HEK293T (cell line): Measurements from ENCODE around the gene KMT2B.

Experiments
- CTCF ChIA-PET: fragments of 350-600 bp; formaldehyde crosslinking; extraction: SDS; loops from one replicate; lab custom pipeline; 2021; ENCODE audit warnings: antibody characterized with exemption, inconsistent platforms; lab: Yijun Ruan, JAX
- POLR2A ChIA-PET: fragments of 350-600 bp; formaldehyde crosslinking; extraction: SDS; loops from one replicate; lab custom pipeline; 2020; ENCODE audit warnings: antibody characterized with exemption, inconsistent platforms; lab: Yijun Ruan, JAX
- DNase-seq: peaks from one replicate; pipeline ENCODE4 v3.0.0; 2012; ENCODE audit warnings: mixed read lengths; ENCODE audit errors: extremely low spot score
- ARNT ChIP-seq: fragments of 450-650 bp; IDR thresholded peaks from 2 replicates; pipeline ENCODE4 v1.6.1; 2017; ENCODE audit warnings: mild to moderate bottlenecking
- BHLHE40 ChIP-seq: fragments of 450-650 bp; IDR thresholded peaks from 2 replicates; pipeline ENCODE4 v1.6.1; 2016; ENCODE audit warnings: mild to moderate bottlenecking, moderate library complexity, borderline replicate concordance
- CTBP1 ChIP-seq: fragments of 450-650 bp; IDR thresholded peaks from 2 replicates; pipeline ENCODE4 v1.6.1; 2016; ENCODE audit warnings: borderline replicate concordance
- ELF4 ChIP-seq: fragments of 450-650 bp; IDR thresholded peaks from 2 replicates; pipeline ENCODE4 v1.6.1; 2017; ENCODE audit warnings: antibody characterized with exemption
- FOXA1 ChIP-seq: fragments of 450-650 bp; IDR thresholded peaks from 2 replicates; pipeline ENCODE4 v1.6.1; 2016; ENCODE audit warnings: mild to moderate bottlenecking
- FOXK2 ChIP-seq: fragments of 450-650 bp; IDR thresholded peaks from 2 replicates; pipeline ENCODE4 v1.6.1; 2016; ENCODE audit warnings: mild to moderate bottlenecking
- FOXM1 ChIP-seq: fragments of 450-650 bp; IDR thresholded peaks from 2 replicates; pipeline ENCODE4 v1.6.1; 2017; ENCODE audit warnings: mild to moderate bottlenecking, borderline replicate concordance
- HDGF ChIP-seq: fragments of 450-650 bp; IDR thresholded peaks from 2 replicates; pipeline ENCODE4 v1.6.1; 2017; ENCODE audit warnings: antibody characterized with exemption, borderline replicate concordance
- L3MBTL2 ChIP-seq: fragments of 450-650 bp; conservative IDR thresholded peaks from 2 replicates; pipeline ENCODE4 v1.6.1; 2016; ENCODE audit warnings: mild to moderate bottlenecking
- LEF1 ChIP-seq: fragments of 450-650 bp; IDR thresholded peaks from 2 replicates; pipeline ENCODE4 v1.6.1; 2017; ENCODE audit warnings: mild to moderate bottlenecking, borderline replicate concordance
- NFRKB ChIP-seq: fragments of 450-650 bp; IDR thresholded peaks from 2 replicates; pipeline ENCODE4 v1.6.1; 2016; ENCODE audit warnings: mild to moderate bottlenecking, moderate library complexity
- PKNOX1 ChIP-seq: fragments of 450-650 bp; IDR thresholded peaks from 2 replicates; pipeline ENCODE4 v1.6.1; 2016
- SP1 ChIP-seq: fragments of 450-650 bp; IDR thresholded peaks from 2 replicates; pipeline ENCODE4 v1.6.1; 2017
- SUZ12 ChIP-seq: fragments of 450-650 bp; IDR thresholded peaks from 2 replicates; pipeline ENCODE4 v1.6.1; 2016; ENCODE audit warnings: mild to moderate bottlenecking
- TARDBP ChIP-seq: fragments of 450-650 bp; IDR thresholded peaks from 2 replicates; pipeline ENCODE4 v1.6.1; 2016
- ZNF384 ChIP-seq: fragments of 450-650 bp; IDR thresholded peaks from 2 replicates; pipeline ENCODE4 v1.6.1; 2016

KMT2B gene

GRCh38 chr19:35715355-35715809 is 2.4 kb upstream of the KMT2B start:
- POLR2A ChIA-PET = interaction anchor here (1.0 to 3.0 kb wide), 2 partner anchors 13 to 14 kb away, joined by 3 to 13 read pairs; no protein-coding TSS in a partner anchor
- no peak for TF ChIP-seq SUZ12
- no peak for TF ChIP-seq LEF1
- TF ChIP-seq CTBP1 = no peak
- no peak for TF ChIP-seq FOXA1
- TF ChIP-seq BHLHE40 = no peak
- TF ChIP-seq TARDBP = no peak
- TF ChIP-seq FOXM1 = no peak
- no peak for TF ChIP-seq SP1
- no peak for TF ChIP-seq FOXK2
- no peak for TF ChIP-seq L3MBTL2
- no peak for TF ChIP-seq ZNF384
- TF ChIP-seq ARNT = no peak
- no peak for TF ChIP-seq PKNOX1
- TF ChIP-seq NFRKB = no peak
- TF ChIP-seq HDGF = no peak
- TF ChIP-seq ELF4 = no peak

GRCh38 chr19:35715981-35716800 is 1.6 kb upstream of the KMT2B start:
- POLR2A ChIA-PET = interaction anchor here (1.0 kb wide), 1 partner anchor 15 kb away, joined by 3 read pairs; no protein-coding TSS in a partner anchor

More at GRCh38 chr19:35715355-35715809, 2.4 kb upstream of the KMT2B start:
- DNase-seq = no peak
- CTCF ChIA-PET = interaction anchor here (1.0 kb wide), 1 partner anchor 21 kb away, joined by 3 read pairs; no protein-coding TSS in a partner anchor

GRCh38 chr19:35716801-35717664 is 770 bp upstream of the KMT2B start:
- peak; percentile 79 for DNase-seq
- ChIA-PET POLR2A (no interaction called here), CTCF (no interaction called here)
- TF ChIP-seq HDGF = 0 out of 2 replicates have a peak, but pooled peaks have one; percentile 11
- TF ChIP-seq ELF4 = peak; percentile 78
- TF ChIP-seq BHLHE40 = no peak
- TF ChIP-seq NFRKB = no peak
- no peak for TF ChIP-seq FOXM1
- peak; percentile 58; the same call in 1 of the 2 replicates for TF ChIP-seq SUZ12
- no peak for TF ChIP-seq ZNF384
- peak; percentile 9; the same call in 1 of the 2 replicates for TF ChIP-seq CTBP1
- TF ChIP-seq L3MBTL2 = peak; percentile 28
- TF ChIP-seq SP1 = no peak

More at GRCh38 chr19:35715981-35716800, 1.6 kb upstream of the KMT2B start:
- TF ChIP-seq ZNF384 = no peak
- no peak for TF ChIP-seq CTBP1
- TF ChIP-seq L3MBTL2 = peak; percentile 47; the same call in 1 of the 2 replicates
- TF ChIP-seq TARDBP = no peak
- peak; percentile 30 for DNase-seq
- CTCF ChIA-PET = no interaction called here

GRCh38 chr19:35718345-35719041 is 690 bp downstream of the KMT2B start:
- POLR2A ChIA-PET = interaction anchor here (1.0 to 2.2 kb wide), 4 partner anchors 22 to 73 kb away, joined by 3 to 10 read pairs (median 8); partner anchors contain the start of genes LIN37, PSENEN and U2AF1L4
- CTCF ChIA-PET = no interaction called here
- peak; percentile 30 for DNase-seq
- TF ChIP-seq SUZ12 = no peak
- no peak for TF ChIP-seq ARNT
- no peak for TF ChIP-seq SP1
- TF ChIP-seq FOXK2 = no peak
- TF ChIP-seq TARDBP = no peak
- no peak for TF ChIP-seq CTBP1
- no peak for TF ChIP-seq PKNOX1
- no peak for TF ChIP-seq ZNF384
- TF ChIP-seq HDGF = no peak
- TF ChIP-seq FOXM1 = no peak
- TF ChIP-seq BHLHE40 = no peak
- no peak for TF ChIP-seq ELF4

- ChIA-PET POLR2A (interaction anchor here (1.0 to 2.2 kb wide), 4 partner anchors 21 to 75 kb away, joined by 3 to 10 read pairs (median 8); partner anchors contain the start of genes LIN37, PSENEN and U2AF1L4), CTCF (no interaction called here)
- TF ChIP-seq TARDBP (no peak), FOXK2 (no peak), ELF4 (no peak), NFRKB (no peak), HDGF (no peak), SP1 (no peak), FOXM1 (no peak), FOXA1 (no peak)
- DNase-seq = no peak
Observed at GRCh38 chr19:35719402-35720162, 1.8 kb downstream of the KMT2B start.
